Stomach (tissue), 9 donors: Measurements from ENCODE around the gene L3MBTL2. TPM values are rescaled to one million over a fixed set of nuclear protein-coding genes. Genes with fewer than 3 reads are reported as not detected.

Experiments used
- DNase-seq, 2 donors: peaks; one replicate each; pipeline versions ENCODE4 v3.0.0 to v3.0.0-alpha.2; 2013 to 2019
- H3K27ac ChIP-seq, 5 donors: fragments of 200-600 bp in 4 of 5; sonication (generic) in 4 of 5; one replicate each; pipeline ENCODE4 v1.5.1; 2013 to 2019; ENCODE audit warnings: mild to moderate bottlenecking in 1 of 5, moderate library complexity in 1 of 5
- H3K27me3 ChIP-seq, 3 donors: fragments of 200-600 bp; sonication (generic); one replicate each; pipeline ENCODE4 v1.5.1; 2017 to 2019; ENCODE audit warnings: mixed run types in 1 of 3
- H3K36me3 ChIP-seq, 4 donors: fragments of 200-600 bp; sonication (generic); 1 replicate in 3 of 4; 2 replicates in 1 of 4; pipeline ENCODE4 v1.5.1; 2016 to 2019
- H3K4me1 ChIP-seq, 4 donors: fragments of 200-600 bp; sonication (generic); one replicate each; pipeline ENCODE4 v1.5.1; 2016 to 2019
- H3K4me3 ChIP-seq, 4 donors: fragments of 200-600 bp; sonication (generic) in 3 of 4; one replicate each; pipeline ENCODE4 v1.5.1; 2016 to 2019; ENCODE audit warnings: mild to moderate bottlenecking in 1 of 4
- H3K9me3 ChIP-seq, 4 donors: fragments of 200-600 bp; sonication (generic); one replicate each; pipeline ENCODE4 v1.5.1; 2016 to 2019
- CTCF ChIP-seq, 7 experiments: fragments of 450-650 bp in 4 of 7; fragments of 200-600 bp in 3 of 7; sonication (generic) in 3 of 7; IDR thresholded peaks; one replicate each; pipeline ENCODE4 v1.5.1; 2016 to 2019; ENCODE audit warnings: antibody characterized with exemption in 7 of 7, control low read depth in 2 of 7, mild to moderate bottlenecking in 1 of 7
- EP300 ChIP-seq: sonication (generic); formaldehyde crosslinking; IDR thresholded peaks from one replicate; pipeline ENCODE4 v1.6.1; 2017; ENCODE audit warnings: antibody characterized with exemption
- POLR2A ChIP-seq, 4 donors: fragments of 450-650 bp; IDR thresholded peaks; one replicate each; pipeline ENCODE4 v1.6.1; 2016; ENCODE audit warnings: antibody characterized with exemption in 4 of 4, control low read depth in 2 of 4, mild to moderate bottlenecking in 1 of 4, moderate library complexity in 1 of 4
- POLR2AphosphoS5 ChIP-seq, 3 donors: sonication (generic); formaldehyde crosslinking; IDR thresholded peaks; one replicate each; pipeline ENCODE4 v1.6.1; 2016; ENCODE audit warnings: antibody characterized with exemption in 3 of 3
- WGBS, 5 donors: extraction: QIAGEN DNeasy Blood & Tissue Kit in 3 of 5; methylation state at CpG; one replicate each; pipeline versions ENCODE4 v1.1.5 to v1.1.7; 2013 to 2018; 5-methylcytosine and 5-hydroxymethylcytosine counted together
- intact Hi-C: fragments of 100-400 bp; cut with DNase I; formaldehyde crosslinking; loops from one replicate; pipeline ENCODE4 v1.15.1; 2023; ENCODE audit warnings: low total_unique reads
- polyA plus RNA-seq, 3 donors: library from polyadenylated mRNA; stranded (reverse); fragments of 200-250 nt; gene quantifications; one replicate each; pipeline ENCODE4 v1.2.3, GENCODE V29; 2013
- total RNA-seq, 5 donors: library from RNA; depleted of rRNA; stranded (reverse); fragments of >200 nt; gene quantifications; one replicate each; pipeline versions ENCODE4 v1.1.0 to v1.2.3, GENCODE V29; 2014 to 2016
- donor health status: healthy with polysubstance abuse.
- donor health status: Bipolar disorder and iron deficiency.
- donor health status: healthy.

Gene L3MBTL2
- total and polyA plus RNA-seq, 8 donors: 3.2 to 69.6 (median 12.4) TPM

- Histone ChIP-seq H3K4me3 (peak overlapping the region; percentile 68 to 81 (median 70)), H3K27me3 (no peaks in the 10 kb centered on the region), H3K9me3 (no peaks in the 10 kb centered on the region), H3K27ac (peak overlapping the region; percentile 58 to 78 (median 66)), H3K36me3 (no peaks in the 10 kb centered on the region), H3K4me1 (peaks cover 8 to 29% (median 27%) of the 10 kb centered on the region in 4 donors)
- intact Hi-C loops: no loop called here
- no peak for TF ChIP-seq POLR2A (IDR thresholded peaks at IDR 0.05)
- no peak for TF ChIP-seq EP300
- TF ChIP-seq CTCF (IDR thresholded peaks at IDR 0.05): peak in 1 of 7 experiments; percentile 17
- peak in 2 of 3 donors; percentile 64 to 79 for TF ChIP-seq POLR2AphosphoS5 (IDR thresholded peaks at IDR 0.05)
- 0 to 1% (median 0%) methylated on average over 18 to 84 of the region's 91 CpGs for WGBS, 5 donors
- peak; percentile 83 to 93 for DNase-seq
Measured at GRCh38 chr22:41197038-41197972, 7.8 kb upstream of the L3MBTL2 start.

GRCh38 chr22:41198027-41198580 lies 7.0 kb upstream of the L3MBTL2 start:
- intact Hi-C loops: no loop called here
- Histone ChIP-seq H3K36me3 (no peaks in the 10 kb centered on the region), H3K4me3 (peak overlapping the region; percentile 68 to 81 (median 70)), H3K9me3 (no peaks in the 10 kb centered on the region), H3K4me1 (peaks cover 8 to 29% (median 27%) of the 10 kb centered on the region in 4 donors), H3K27ac (peak overlapping the region in 4 of 5 donors; percentile 58 to 75 (median 65)), H3K27me3 (no peaks in the 10 kb centered on the region)
- WGBS, 5 donors: 1 to 6% (median 2%) methylated on average over 9 of the region's 9 CpGs
- DNase-seq: peak; percentile 50 to 64
- TF ChIP-seq CTCF (IDR thresholded peaks at IDR 0.05): no peak
- no peak for TF ChIP-seq POLR2AphosphoS5 (IDR thresholded peaks at IDR 0.05)
- no peak for TF ChIP-seq EP300
- TF ChIP-seq POLR2A (IDR thresholded peaks at IDR 0.05): no peak

GRCh38 chr22:41201141-41201540 lies 4.0 kb upstream of the L3MBTL2 start:
- Histone ChIP-seq H3K27ac (peak overlapping the region; percentile 23 to 67 (median 59)), H3K36me3 (no peaks in the 10 kb centered on the region), H3K9me3 (no peaks in the 10 kb centered on the region), H3K4me1 (peaks cover 13 to 43% (median 34%) of the 10 kb centered on the region in 4 donors), H3K27me3 (no peaks in the 10 kb centered on the region), H3K4me3 (peak overlapping the region in 1 of 4 donors; percentile 17)
- DNase-seq: peak in 1 of 2 donors; percentile 87
- no peak for TF ChIP-seq EP300
- TF ChIP-seq POLR2AphosphoS5 (IDR thresholded peaks at IDR 0.05): peak in 1 of 3 donors; percentile 57
- no peak for TF ChIP-seq POLR2A (IDR thresholded peaks at IDR 0.05)
- intact Hi-C loops: no loop called here
- WGBS, 5 donors: 16 to 45% (median 32%) methylated on average over 10 of the region's 10 CpGs

- intact Hi-C loops: no loop called here
Measured at GRCh38 chr22:41203118-41203517, 2.0 kb upstream of the L3MBTL2 start.

More at GRCh38 chr22:41203118-41203517, 2.0 kb upstream of the L3MBTL2 start:
- no peaks in the 10 kb centered on the region for H3K9me3 ChIP-seq
- H3K27ac ChIP-seq: no peak overlapping the region
- WGBS, 5 donors: 88 to 96% (median 92%) methylated on average over 2 of the region's 2 CpGs
- no peaks in the 10 kb centered on the region for H3K27me3 ChIP-seq
- TF ChIP-seq EP300 (no peak), POLR2A (IDR thresholded peaks at IDR 0.05) (no peak), POLR2AphosphoS5 (IDR thresholded peaks at IDR 0.05) (no peak), CTCF (IDR thresholded peaks at IDR 0.05) (no peak)
- no peak for DNase-seq
- H3K4me1 ChIP-seq: peaks cover 12 to 34% (median 29%) of the 10 kb centered on the region in 4 donors
- no peak overlapping the region for H3K4me3 ChIP-seq
- H3K36me3 ChIP-seq: peaks cover 0 to 3% (median 0%) of the 10 kb centered on the region in 4 donors
